Loucy (cell line): ENCODE results near the gene MEGF6.

Experiments used
- H2AFZ ChIP-seq: fragments of 200-600 bp; sonication (generic); 2 replicates; pipeline ENCODE4 v1.6.0; 2016; ENCODE audit warnings: antibody characterized with exemption, mild to moderate bottlenecking, low read length, moderate library complexity
- H3F3A ChIP-seq: fragments of 200-600 bp; 2 replicates; pipeline ENCODE4 v1.6.0; 2016; ENCODE audit warnings: antibody characterized with exemption, low read depth, mild to moderate bottlenecking
- H3K27me3 ChIP-seq: fragments of 200-600 bp; sonication (generic); 2 replicates; pipeline ENCODE4 v1.6.1; 2014; ENCODE audit warnings: low read length, mild to moderate bottlenecking; ENCODE audit not compliant: insufficient read depth, poor library complexity, severe bottlenecking
- H3K36me3 ChIP-seq: fragments of 200-600 bp; sonication (generic); 2 replicates; pipeline ENCODE4 v1.6.1; 2016; ENCODE audit warnings: low read length; ENCODE audit not compliant: insufficient read depth
- H3K4me1 ChIP-seq: fragments of 200-600 bp; sonication (generic); 2 replicates; pipeline ENCODE4 v1.5.1; 2014; ENCODE audit warnings: low read length, mild to moderate bottlenecking; ENCODE audit not compliant: insufficient read depth, poor library complexity, severe bottlenecking
- H3K4me2 ChIP-seq: fragments of 200-600 bp; sonication (generic); 2 replicates; pipeline ENCODE4 v1.6.0; 2014; ENCODE audit warnings: antibody characterized with exemption, low read length, low read depth, mild to moderate bottlenecking; ENCODE audit not compliant: poor library complexity, severe bottlenecking
- H3K4me3 ChIP-seq: fragments of 200-600 bp; sonication (generic); 2 replicates; pipeline ENCODE4 v1.5.1; 2014; ENCODE audit warnings: low read length, mild to moderate bottlenecking, mixed read lengths; ENCODE audit not compliant: poor library complexity, severe bottlenecking
- H3K79me2 ChIP-seq: fragments of 200-600 bp; sonication (generic); 2 replicates; pipeline ENCODE4 v1.6.1; 2014; ENCODE audit warnings: low read length; ENCODE audit not compliant: insufficient read depth
- H3K9ac ChIP-seq: fragments of 200-600 bp; sonication (generic); 2 replicates; pipeline ENCODE4 v1.6.0; 2014; ENCODE audit warnings: mild to moderate bottlenecking, low read depth, low read length, moderate library complexity; ENCODE audit not compliant: poor library complexity, severe bottlenecking
- H3K9me2 ChIP-seq: fragments of 200-600 bp; sonication (generic); replicated peaks from 2 replicates; pipeline ENCODE4 v1.6.1; 2016; ENCODE audit warnings: low read depth, low read length, mixed read lengths
- H3K9me3 ChIP-seq: fragments of 200-600 bp; sonication (generic); 2 replicates; pipeline ENCODE4 v1.6.1; 2014; ENCODE audit warnings: mild to moderate bottlenecking, antibody characterized with exemption, low read length, low read depth; ENCODE audit not compliant: insufficient read depth
- H4K20me1 ChIP-seq: fragments of 200-600 bp; sonication (generic); 2 replicates; pipeline ENCODE4 v1.6.0; 2014; ENCODE audit warnings: antibody characterized with exemption, low read length, mild to moderate bottlenecking; ENCODE audit not compliant: insufficient read depth, poor library complexity, severe bottlenecking
- EZH2phosphoT487 ChIP-seq: fragments of 200-600 bp; IDR thresholded peaks from 2 replicates; pipeline ENCODE4 v1.6.1; 2018; ENCODE audit warnings: antibody characterized with exemption, mild to moderate bottlenecking, moderate library complexity, borderline replicate concordance
- TF ChIP-seq, protein P1 (sequence below): fragments of 200-600 bp; sonication (generic); conservative IDR thresholded peaks from 2 replicates; pipeline ENCODE4 v1.5.1; 2014; ENCODE audit warnings: mild to moderate bottlenecking, antibody characterized with exemption, low read length

The MEGF6 gene

DNA sequence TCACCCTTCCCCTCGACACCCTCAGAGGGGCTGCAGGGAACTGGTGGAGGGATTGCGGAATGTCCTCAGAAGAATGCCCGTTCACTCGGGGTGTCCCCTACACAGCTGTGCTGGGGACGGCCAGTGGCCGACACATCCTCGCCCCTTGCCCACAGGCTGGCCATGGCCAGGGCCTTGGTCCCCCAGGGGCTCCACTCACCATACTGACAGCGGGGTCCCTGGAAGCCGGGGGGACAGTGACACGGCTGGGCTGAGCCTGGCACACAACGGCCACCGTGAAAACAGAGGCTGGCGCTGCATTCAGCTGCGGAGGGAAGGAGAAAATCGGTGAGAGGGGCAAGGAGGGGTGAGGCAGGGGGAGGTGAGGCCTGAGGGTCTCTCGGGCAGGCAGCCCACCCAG is 31.7 kb downstream of the MEGF6 start:
- H3F3A ChIP-seq, result no peaks in the 10 kb centered on the region
- H3K9me2 ChIP-seq, result no peaks in the 10 kb centered on the region
- H3K4me3 ChIP-seq, result no peak overlapping the region
- no peaks in the 10 kb centered on the region for H3K36me3 ChIP-seq
- no peaks in the 10 kb centered on the region for H3K27me3 ChIP-seq
- TF ChIP-seq, protein P1, sequence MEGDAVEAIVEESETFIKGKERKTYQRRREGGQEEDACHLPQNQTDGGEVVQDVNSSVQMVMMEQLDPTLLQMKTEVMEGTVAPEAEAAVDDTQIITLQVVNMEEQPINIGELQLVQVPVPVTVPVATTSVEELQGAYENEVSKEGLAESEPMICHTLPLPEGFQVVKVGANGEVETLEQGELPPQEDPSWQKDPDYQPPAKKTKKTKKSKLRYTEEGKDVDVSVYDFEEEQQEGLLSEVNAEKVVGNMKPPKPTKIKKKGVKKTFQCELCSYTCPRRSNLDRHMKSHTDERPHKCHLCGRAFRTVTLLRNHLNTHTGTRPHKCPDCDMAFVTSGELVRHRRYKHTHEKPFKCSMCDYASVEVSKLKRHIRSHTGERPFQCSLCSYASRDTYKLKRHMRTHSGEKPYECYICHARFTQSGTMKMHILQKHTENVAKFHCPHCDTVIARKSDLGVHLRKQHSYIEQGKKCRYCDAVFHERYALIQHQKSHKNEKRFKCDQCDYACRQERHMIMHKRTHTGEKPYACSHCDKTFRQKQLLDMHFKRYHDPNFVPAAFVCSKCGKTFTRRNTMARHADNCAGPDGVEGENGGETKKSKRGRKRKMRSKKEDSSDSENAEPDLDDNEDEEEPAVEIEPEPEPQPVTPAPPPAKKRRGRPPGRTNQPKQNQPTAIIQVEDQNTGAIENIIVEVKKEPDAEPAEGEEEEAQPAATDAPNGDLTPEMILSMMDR, result no peak
- TF ChIP-seq EZH2phosphoT487, result no peak
- no peaks in the 10 kb centered on the region for H3K4me1 ChIP-seq
- H3K4me2 ChIP-seq, result no peak overlapping the region
- H3K9me3 ChIP-seq, result no peaks in the 10 kb centered on the region
- no peaks in the 10 kb centered on the region for H3K79me2 ChIP-seq
- H4K20me1 ChIP-seq, result no peaks in the 10 kb centered on the region
- H3K9ac ChIP-seq, result no peak overlapping the region
- H2AFZ ChIP-seq, result no peak overlapping the region

DNA sequence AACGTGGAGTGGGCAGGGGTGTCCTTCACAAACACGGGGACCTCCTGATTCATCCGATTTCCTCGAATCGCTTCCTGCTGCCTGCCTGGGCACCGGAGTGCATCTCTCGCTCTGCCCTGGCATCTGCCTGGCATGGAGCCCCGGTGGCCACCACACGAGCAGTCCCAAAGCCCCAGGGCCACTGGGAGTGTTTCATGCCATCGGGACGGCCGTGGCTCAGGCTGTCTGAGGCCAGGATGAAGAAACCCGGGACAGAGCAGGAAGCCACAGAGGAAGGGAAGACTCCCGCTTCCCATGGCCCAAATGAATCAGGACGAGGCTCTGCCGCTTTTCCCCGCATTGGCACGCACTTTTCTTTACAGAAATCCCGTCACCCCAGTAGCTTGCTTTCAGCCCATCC is 32.4 kb downstream of the MEGF6 start:
- no peaks in the 10 kb centered on the region for H3K36me3 ChIP-seq
- no peaks in the 10 kb centered on the region for H3K9me2 ChIP-seq
- no peaks in the 10 kb centered on the region for H3K79me2 ChIP-seq
- no peak overlapping the region for H3K4me2 ChIP-seq
- H3K27me3 ChIP-seq, result no peaks in the 10 kb centered on the region
- TF ChIP-seq, protein P1, result no peak
- no peak for TF ChIP-seq EZH2phosphoT487
- H3K9me3 ChIP-seq, result no peaks in the 10 kb centered on the region
- H4K20me1 ChIP-seq, result no peaks in the 10 kb centered on the region
- H3K9ac ChIP-seq, result no peak overlapping the region
- no peaks in the 10 kb centered on the region for H3F3A ChIP-seq
- H2AFZ ChIP-seq, result no peak overlapping the region
- no peak overlapping the region for H3K4me3 ChIP-seq
- no peaks in the 10 kb centered on the region for H3K4me1 ChIP-seq

DNA sequence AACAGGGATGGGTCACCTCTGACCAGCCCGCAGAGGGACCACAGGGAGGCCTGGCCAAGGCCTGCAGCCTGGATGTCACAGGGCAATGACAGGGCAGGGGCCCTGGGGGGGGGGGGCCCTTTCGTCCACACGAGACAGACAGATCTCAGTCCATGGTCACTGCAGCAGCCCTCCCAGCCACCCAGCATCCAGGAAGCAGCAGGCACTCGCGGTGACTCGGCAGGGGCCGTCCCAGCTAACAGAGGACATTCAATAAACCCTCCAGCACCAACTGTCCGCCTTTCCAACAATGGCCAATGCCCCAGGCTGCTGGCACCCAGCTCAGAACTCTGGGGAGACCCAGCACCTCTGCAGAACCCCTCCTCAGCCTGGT is 32.9 kb downstream of the MEGF6 start:
- H3K9me3 ChIP-seq, result no peaks in the 10 kb centered on the region
- H3K9ac ChIP-seq, result no peak overlapping the region
- H3K9me2 ChIP-seq, result no peaks in the 10 kb centered on the region
- H3K4me3 ChIP-seq, result no peak overlapping the region
- H3F3A ChIP-seq, result no peaks in the 10 kb centered on the region
- no peak overlapping the region for H3K4me2 ChIP-seq
- H3K36me3 ChIP-seq, result no peaks in the 10 kb centered on the region
- no peaks in the 10 kb centered on the region for H4K20me1 ChIP-seq
- no peaks in the 10 kb centered on the region for H3K27me3 ChIP-seq
- no peaks in the 10 kb centered on the region for H3K79me2 ChIP-seq
- TF ChIP-seq EZH2phosphoT487, result no peak
- TF ChIP-seq, protein P1, result no peak
- H3K4me1 ChIP-seq, result no peaks in the 10 kb centered on the region
- H2AFZ ChIP-seq, result no peak overlapping the region
